ENCODE data around the gene LRCH4. TPM values are rescaled to one million over a fixed set of nuclear protein-coding genes. Genes with fewer than 3 reads are reported as not detected.

The LRCH4 gene
- polyA plus RNA-seq, 3 donors, result 22.9 to 25.5 (median 23.3) TPM

Other genes starting within 250 kb of the LRCH4 start
- 10 to 100 TPM; 23.2 to 26.9 (median 23.8) TPM for gene PILRB, start 228.0 kb downstream of the LRCH4 start, polyA plus RNA-seq (ENCODE audit: insufficient read length in 3 of 3)
- 1 to 10 TPM; 3.4 to 3.7 (median 3.5) TPM for gene PILRA, start 212.6 kb downstream of the LRCH4 start, polyA plus RNA-seq (ENCODE audit: insufficient read length in 3 of 3)
- 1 to 10 TPM; 5.4 to 6.5 (median 5.4) TPM for gene ZCWPW1, start 157.4 kb downstream of the LRCH4 start, polyA plus RNA-seq (ENCODE audit: insufficient read length in 3 of 3)
- gene MEPCE, start 156.3 kb downstream of the LRCH4 start, polyA plus RNA-seq (ENCODE audit: insufficient read length in 3 of 3), result 10 to 100 TPM; 49.4 to 57.1 (median 51.9) TPM
- gene PPP1R35, start 149.6 kb downstream of the LRCH4 start, polyA plus RNA-seq (ENCODE audit: insufficient read length in 3 of 3), result 10 to 100 TPM; 12.7 to 14.2 (median 13.9) TPM
- 1 to 10 TPM in 1 of 3 donors, under 1 TPM in 2; 0.58 to 1.4 (median 0.82) TPM for gene SPACDR, start 121.9 kb downstream of the LRCH4 start, polyA plus RNA-seq (ENCODE audit: insufficient read length in 3 of 3)
- gene TSC22D4, start 106.9 kb downstream of the LRCH4 start, polyA plus RNA-seq (ENCODE audit: insufficient read length in 3 of 3), result 10 to 100 TPM; 28.6 to 35.0 (median 29.4) TPM
- gene NYAP1, start 102.2 kb downstream of the LRCH4 start, polyA plus RNA-seq (ENCODE audit: insufficient read length in 3 of 3), result 1 to 10 TPM; 1.3 to 1.8 (median 1.4) TPM
- gene AGFG2, start 46.9 kb downstream of the LRCH4 start, polyA plus RNA-seq (ENCODE audit: insufficient read length in 3 of 3), result 10 to 100 TPM; 10.4 to 12.1 (median 10.4) TPM
- 1 to 10 TPM in 2 of 3 donors, under 1 TPM in 1; 0.82 to 1.7 (median 1.6) TPM for gene SAP25, start 12.2 kb downstream of the LRCH4 start, polyA plus RNA-seq (ENCODE audit: insufficient read length in 3 of 3)
- 1 to 10 TPM; 1.3 to 1.4 (median 1.4) TPM for gene FBXO24, start 199 bp upstream of the LRCH4 start, polyA plus RNA-seq (ENCODE audit: insufficient read length in 3 of 3)
- gene PCOLCE, start 16.2 kb upstream of the LRCH4 start, polyA plus RNA-seq (ENCODE audit: insufficient read length in 3 of 3), result 10 to 100 TPM; 76.9 to 87.6 (median 81.8) TPM
- 10 to 100 TPM; 21.6 to 24.0 (median 23.8) TPM for gene MOSPD3, start 26.4 kb upstream of the LRCH4 start, polyA plus RNA-seq (ENCODE audit: insufficient read length in 3 of 3)
- under 1 TPM; 0.43 to 0.79 (median 0.78) TPM for gene TFR2, start 55.4 kb upstream of the LRCH4 start, polyA plus RNA-seq (ENCODE audit: insufficient read length in 3 of 3)
- not detected for gene ACTL6B, start 70.3 kb upstream of the LRCH4 start, polyA plus RNA-seq (ENCODE audit: insufficient read length in 3 of 3)
- 100 to 1,000 TPM; 164 to 210 (median 185) TPM for gene GNB2, start 87.6 kb upstream of the LRCH4 start, polyA plus RNA-seq (ENCODE audit: insufficient read length in 3 of 3)
- 10 to 100 TPM; 27.1 to 30.1 (median 27.1) TPM for gene GIGYF1, start 108.1 kb upstream of the LRCH4 start, polyA plus RNA-seq (ENCODE audit: insufficient read length in 3 of 3)
- 10 to 100 TPM; 22.5 to 25.9 (median 23.3) TPM for gene POP7, start 120.0 kb upstream of the LRCH4 start, polyA plus RNA-seq (ENCODE audit: insufficient read length in 3 of 3)
- under 1 TPM in 2 of 3 donors, not detected in 1; 0.10 to 0.11 TPM for gene EPO, start 134.3 kb upstream of the LRCH4 start, polyA plus RNA-seq (ENCODE audit: insufficient read length in 3 of 3)
- gene ZAN, start 147.5 kb upstream of the LRCH4 start, polyA plus RNA-seq (ENCODE audit: insufficient read length in 3 of 3), result under 1 TPM in 1 of 3 donors, not detected in 2; 0.03 TPM
- gene EPHB4, start 241.4 kb upstream of the LRCH4 start, polyA plus RNA-seq (ENCODE audit: insufficient read length in 3 of 3), result 100 to 1,000 TPM in 1 of 3 donors, 10 to 100 TPM in 2; 77.9 to 101 (median 81.5) TPM